Hepatocyte (in vitro differentiated cells): ENCODE data around the gene GRK3.

Source experiments
- EZH2 ChIP-seq: fragments of 200-600 bp; sonication (generic); IDR thresholded peaks from 2 replicates; pipeline ENCODE4 v1.6.1; 2016; ENCODE audit warnings: antibody characterized with exemption, mild to moderate bottlenecking, borderline replicate concordance
- EZH2phosphoT487 ChIP-seq: fragments of 200-600 bp; sonication (generic); IDR thresholded peaks from one replicate; pipeline ENCODE4 v1.6.1; 2018; ENCODE audit warnings: antibody characterized with exemption, mild to moderate bottlenecking, low read depth, moderate library complexity; ENCODE audit not compliant: unreplicated experiment, severe bottlenecking
- TF ChIP-seq, protein P1 (sequence below): fragments of 200-600 bp; sonication (generic); IDR thresholded peaks from 2 replicates; pipeline ENCODE4 v1.5.1; 2016; ENCODE audit warnings: antibody characterized with exemption, mild to moderate bottlenecking; ENCODE audit not compliant: poor library complexity

DNA sequence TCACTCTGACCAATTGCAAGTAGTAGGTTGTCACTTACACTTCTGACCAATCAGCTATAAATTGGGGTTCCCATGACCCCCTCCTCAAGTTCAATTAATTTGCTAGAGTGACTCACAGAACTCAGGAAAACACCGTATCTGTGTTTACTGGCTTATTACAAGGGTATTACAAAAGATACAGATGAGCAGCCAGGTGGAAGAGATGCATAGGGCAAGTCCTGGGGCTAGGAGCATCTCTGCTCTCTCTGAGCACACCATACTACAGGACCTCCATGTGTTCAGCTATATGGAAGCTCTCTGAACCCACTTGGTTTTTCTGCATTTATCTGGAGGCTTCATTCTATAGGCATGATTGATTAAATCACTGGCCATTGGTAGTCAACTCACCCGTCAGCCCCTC lies 11.3 kb upstream of the GRK3 start:
- TF ChIP-seq, protein P1, sequence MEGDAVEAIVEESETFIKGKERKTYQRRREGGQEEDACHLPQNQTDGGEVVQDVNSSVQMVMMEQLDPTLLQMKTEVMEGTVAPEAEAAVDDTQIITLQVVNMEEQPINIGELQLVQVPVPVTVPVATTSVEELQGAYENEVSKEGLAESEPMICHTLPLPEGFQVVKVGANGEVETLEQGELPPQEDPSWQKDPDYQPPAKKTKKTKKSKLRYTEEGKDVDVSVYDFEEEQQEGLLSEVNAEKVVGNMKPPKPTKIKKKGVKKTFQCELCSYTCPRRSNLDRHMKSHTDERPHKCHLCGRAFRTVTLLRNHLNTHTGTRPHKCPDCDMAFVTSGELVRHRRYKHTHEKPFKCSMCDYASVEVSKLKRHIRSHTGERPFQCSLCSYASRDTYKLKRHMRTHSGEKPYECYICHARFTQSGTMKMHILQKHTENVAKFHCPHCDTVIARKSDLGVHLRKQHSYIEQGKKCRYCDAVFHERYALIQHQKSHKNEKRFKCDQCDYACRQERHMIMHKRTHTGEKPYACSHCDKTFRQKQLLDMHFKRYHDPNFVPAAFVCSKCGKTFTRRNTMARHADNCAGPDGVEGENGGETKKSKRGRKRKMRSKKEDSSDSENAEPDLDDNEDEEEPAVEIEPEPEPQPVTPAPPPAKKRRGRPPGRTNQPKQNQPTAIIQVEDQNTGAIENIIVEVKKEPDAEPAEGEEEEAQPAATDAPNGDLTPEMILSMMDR: no peak
- no peak for TF ChIP-seq EZH2
- no peak for TF ChIP-seq EZH2phosphoT487
